ENCODE data around the gene CMTM8.

Gene CMTM8

DNA sequence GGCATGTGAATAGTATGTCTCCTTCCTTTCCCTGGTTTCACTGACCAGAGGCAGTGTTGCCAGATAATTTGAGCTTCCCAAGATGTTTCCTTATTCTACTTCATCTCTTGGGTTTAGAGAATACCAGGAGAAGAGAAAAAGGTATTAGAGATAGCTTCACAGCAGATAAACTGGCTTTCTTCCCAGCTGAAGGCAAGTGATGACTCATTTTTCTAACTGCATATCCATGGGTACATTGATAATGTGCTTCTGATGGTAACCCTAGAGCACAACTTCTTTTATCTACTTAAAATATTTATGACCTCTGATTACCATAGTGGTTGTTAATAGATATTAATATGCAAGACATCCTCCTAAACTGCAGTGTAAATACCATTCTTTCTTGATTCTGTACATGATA is 34.6 kb upstream of the CMTM8 start:
- Histone ChIP-seq H4K20me1 (ENCODE audit: insufficient read depth, low read length) (no peaks in the 10 kb centered on the region), H3K9ac (ENCODE audit: low read depth, low read length) (no peak overlapping the region), H2AFZ (ENCODE audit: low read depth, low read length) (no peak overlapping the region), H3K27ac (ENCODE audit: low read length) (no peak overlapping the region), H3K4me2 (ENCODE audit: insufficient read depth, low read length) (no peak overlapping the region), H3K4me1 (ENCODE audit: insufficient read depth, low read length) (no peaks in the 10 kb centered on the region), H3K36me3 (ENCODE audit: insufficient read depth, low read length) (no peaks in the 10 kb centered on the region), H3K4me3 (ENCODE audit: low read depth in 1 of 2, low read length in 2 of 2) (no peak overlapping the region), H3K79me2 (ENCODE audit: insufficient read depth, low read length) (no peaks in the 10 kb centered on the region), H3K9me3 (ENCODE audit: insufficient read depth, low read length, severe bottlenecking) (no peaks in the 10 kb centered on the region), H3K27me3 (ENCODE audit: insufficient read depth, low read length, poor library complexity) (no peaks in the 10 kb centered on the region)
- no peak for ATAC-seq (ENCODE audit: insufficient read depth, low read depth)
- TF ChIP-seq, protein P1, sequence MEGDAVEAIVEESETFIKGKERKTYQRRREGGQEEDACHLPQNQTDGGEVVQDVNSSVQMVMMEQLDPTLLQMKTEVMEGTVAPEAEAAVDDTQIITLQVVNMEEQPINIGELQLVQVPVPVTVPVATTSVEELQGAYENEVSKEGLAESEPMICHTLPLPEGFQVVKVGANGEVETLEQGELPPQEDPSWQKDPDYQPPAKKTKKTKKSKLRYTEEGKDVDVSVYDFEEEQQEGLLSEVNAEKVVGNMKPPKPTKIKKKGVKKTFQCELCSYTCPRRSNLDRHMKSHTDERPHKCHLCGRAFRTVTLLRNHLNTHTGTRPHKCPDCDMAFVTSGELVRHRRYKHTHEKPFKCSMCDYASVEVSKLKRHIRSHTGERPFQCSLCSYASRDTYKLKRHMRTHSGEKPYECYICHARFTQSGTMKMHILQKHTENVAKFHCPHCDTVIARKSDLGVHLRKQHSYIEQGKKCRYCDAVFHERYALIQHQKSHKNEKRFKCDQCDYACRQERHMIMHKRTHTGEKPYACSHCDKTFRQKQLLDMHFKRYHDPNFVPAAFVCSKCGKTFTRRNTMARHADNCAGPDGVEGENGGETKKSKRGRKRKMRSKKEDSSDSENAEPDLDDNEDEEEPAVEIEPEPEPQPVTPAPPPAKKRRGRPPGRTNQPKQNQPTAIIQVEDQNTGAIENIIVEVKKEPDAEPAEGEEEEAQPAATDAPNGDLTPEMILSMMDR (IDR thresholded peaks at IDR 0.05; ENCODE audit: borderline replicate concordance, extremely low read depth, low read length, poor library complexity, severe bottlenecking) = no peak
- TF ChIP-seq EZH2 (IDR thresholded peaks at IDR 0.05; ENCODE audit: borderline replicate concordance, low read depth, low read length, severe bottlenecking) = no peak
- DNase-seq = no peak

DNA sequence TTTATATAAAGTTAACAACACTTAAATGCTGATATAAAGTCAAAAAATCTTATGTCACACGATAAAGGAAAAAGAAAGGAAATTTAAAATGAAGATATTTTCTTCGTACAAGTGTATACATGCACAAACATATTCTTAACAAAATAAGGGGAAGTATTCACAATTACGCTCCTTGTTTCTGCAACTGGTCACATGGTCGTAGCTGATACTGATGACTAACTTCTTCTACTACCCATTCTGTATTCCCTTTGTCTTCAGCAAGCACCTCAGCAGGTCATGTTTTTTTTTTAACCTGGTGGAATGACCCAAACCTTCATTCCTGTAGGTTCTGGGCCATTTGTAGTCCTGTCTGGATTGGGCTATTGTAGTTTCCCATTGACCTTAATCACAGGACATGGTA is 30.0 kb upstream of the CMTM8 start:
- Histone ChIP-seq H3K4me3 (ENCODE audit: low read depth in 1 of 2, low read length in 2 of 2) (no peak overlapping the region), H3K4me1 (ENCODE audit: insufficient read depth, low read length) (no peaks in the 10 kb centered on the region), H3K4me2 (ENCODE audit: insufficient read depth, low read length) (no peak overlapping the region), H2AFZ (ENCODE audit: low read depth, low read length) (no peak overlapping the region), H3K27ac (ENCODE audit: low read length) (no peak overlapping the region), H3K36me3 (ENCODE audit: insufficient read depth, low read length) (no peaks in the 10 kb centered on the region), H3K27me3 (ENCODE audit: insufficient read depth, low read length, poor library complexity) (no peaks in the 10 kb centered on the region), H3K9ac (ENCODE audit: low read depth, low read length) (no peak overlapping the region), H3K79me2 (ENCODE audit: insufficient read depth, low read length) (no peaks in the 10 kb centered on the region), H3K9me3 (ENCODE audit: insufficient read depth, low read length, severe bottlenecking) (no peaks in the 10 kb centered on the region), H4K20me1 (ENCODE audit: insufficient read depth, low read length) (no peaks in the 10 kb centered on the region)
- DNase-seq (no peak), ATAC-seq (ENCODE audit: insufficient read depth, low read depth) (no peak)
- no peak for TF ChIP-seq EZH2 (IDR thresholded peaks at IDR 0.05; ENCODE audit: borderline replicate concordance, low read depth, low read length, severe bottlenecking)
- TF ChIP-seq, protein P1 (IDR thresholded peaks at IDR 0.05; ENCODE audit: borderline replicate concordance, extremely low read depth, low read length, poor library complexity, severe bottlenecking) = no peak

DNA sequence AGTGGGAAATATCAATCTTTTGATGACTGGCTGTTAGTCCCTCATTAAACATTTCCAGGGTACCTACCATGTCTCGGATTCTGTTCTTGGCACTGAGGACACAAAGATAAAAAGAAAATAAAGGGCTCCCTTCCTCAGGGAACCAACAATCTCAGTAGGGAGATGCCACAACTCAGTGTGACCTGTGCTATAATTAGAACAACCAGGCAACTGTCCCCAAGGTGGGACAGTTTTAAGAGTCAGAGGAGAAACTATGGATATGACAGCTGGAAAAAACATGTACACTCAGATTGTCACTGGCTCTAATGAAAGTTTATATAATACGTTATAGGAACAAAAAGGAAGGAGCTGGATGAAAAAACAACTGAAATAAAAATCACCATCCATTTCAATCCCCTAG is 23.3 kb upstream of the CMTM8 start:
- Histone ChIP-seq H3K4me2 (ENCODE audit: insufficient read depth, low read length) (no peak overlapping the region), H4K20me1 (ENCODE audit: insufficient read depth, low read length) (no peaks in the 10 kb centered on the region), H3K36me3 (ENCODE audit: insufficient read depth, low read length) (no peaks in the 10 kb centered on the region), H3K27ac (ENCODE audit: low read length) (no peak overlapping the region), H3K79me2 (ENCODE audit: insufficient read depth, low read length) (no peaks in the 10 kb centered on the region), H2AFZ (ENCODE audit: low read depth, low read length) (no peak overlapping the region), H3K4me1 (ENCODE audit: insufficient read depth, low read length) (no peaks in the 10 kb centered on the region), H3K9me3 (ENCODE audit: insufficient read depth, low read length, severe bottlenecking) (peaks cover 2% of the 10 kb centered on the region), H3K9ac (ENCODE audit: low read depth, low read length) (no peak overlapping the region), H3K27me3 (ENCODE audit: insufficient read depth, low read length, poor library complexity) (no peaks in the 10 kb centered on the region), H3K4me3 (ENCODE audit: low read depth in 1 of 2, low read length in 2 of 2) (no peak overlapping the region)
- no peak for ATAC-seq (ENCODE audit: insufficient read depth, low read depth)
- no peak for TF ChIP-seq EZH2 (IDR thresholded peaks at IDR 0.05; ENCODE audit: borderline replicate concordance, low read depth, low read length, severe bottlenecking)
- TF ChIP-seq, protein P1 (IDR thresholded peaks at IDR 0.05; ENCODE audit: borderline replicate concordance, extremely low read depth, low read length, poor library complexity, severe bottlenecking) = no peak
- no peak for DNase-seq
